Activated CD8-positive, alpha-beta memory T cell treated with anti-CD3 and anti-CD28 coated beads, Interleukin-2, amount 10 ng/mL, durations not matched to agents 7 days and 5 days (primary cell): ENCODE measurements around the gene GPHN. TPM values are rescaled to one million over a fixed set of nuclear protein-coding genes. Genes with fewer than 3 reads are reported as not detected.
"Not testable (repeated sequence)": the region's sequence is repeated elsewhere in the genome, so short reads cannot be mapped to it uniquely, and the experiment has no call there.

Experiments
- ATAC-seq: fragments of 150-1000 bp; cut with Tn5 transposase; one replicate; pipeline ENCODE4 v1.10.0; 2021; ENCODE audit warnings: moderate library complexity
- CTCF ChIA-PET: fragments of 350-600 bp; sonication (Branson Sonifier 250); formaldehyde crosslinking; loops from one replicate; lab custom pipeline; 2021; ENCODE audit warnings: antibody characterized with exemption; lab: Charles Lee
- DNase-seq: peaks from one replicate; pipeline ENCODE4 v3.0.0-alpha.2; 2020
- H3K27ac Mint-ChIP-seq: one replicate; pipeline ENCODE4 v1.8.0; 2021; ENCODE audit warnings: mild to moderate bottlenecking, mixed read lengths
- H3K27me3 Mint-ChIP-seq: one replicate; pipeline ENCODE4 v1.8.0; 2021; ENCODE audit warnings: mixed read lengths
- H3K36me3 Mint-ChIP-seq: one replicate; pipeline ENCODE4 v1.8.0; 2021; ENCODE audit warnings: mild to moderate bottlenecking, mixed read lengths
- H3K4me1 Mint-ChIP-seq: one replicate; pipeline ENCODE4 v1.8.0; 2021; ENCODE audit warnings: mixed read lengths
- H3K4me3 Mint-ChIP-seq: one replicate; pipeline ENCODE4 v1.8.0; 2021; ENCODE audit warnings: mild to moderate bottlenecking, moderate library complexity, mixed read lengths
- H3K9me3 Mint-ChIP-seq: one replicate; pipeline ENCODE4 v1.8.0; 2022; ENCODE audit warnings: low read depth, mixed read lengths
- total RNA-seq, 2 experiments: library from RNA; stranded (reverse); gene quantifications; one replicate each; pipeline ENCODE4 v1.2.3, GENCODE V29; 2021

GPHN gene
- total RNA-seq, 2 experiments from 2014 or later = 11.9 to 22.5 TPM

GRCh38 chr14:66680216-66680615 is 172.3 kb downstream of the GPHN start:
- H3K4me1 Mint-ChIP-seq = no peaks in the 10 kb centered on the region
- no peak overlapping the region for H3K27ac Mint-ChIP-seq
- CTCF ChIA-PET = no interaction called here
- H3K4me3 Mint-ChIP-seq = no peak overlapping the region
- H3K27me3 Mint-ChIP-seq = no peaks in the 10 kb centered on the region
- peaks cover 26% of the 10 kb centered on the region for H3K9me3 Mint-ChIP-seq
- no peak for DNase-seq
- ATAC-seq = no peak
- H3K36me3 Mint-ChIP-seq = peaks cover 3% of the 10 kb centered on the region

- Mint-ChIP-seq H3K9me3 (peaks cover 2% of the 10 kb centered on the region), H3K4me1 (no peaks in the 10 kb centered on the region), H3K4me3 (no peak overlapping the region), H3K27me3 (no peaks in the 10 kb centered on the region), H3K27ac (no peak overlapping the region), H3K36me3 (no peaks in the 10 kb centered on the region)
- CTCF ChIA-PET = no interaction called here
- DNase-seq (no peak), ATAC-seq (no peak)
These were observed 188.4 kb downstream of the GPHN start for GRCh38 chr14:66696326-66696725.

- Mint-ChIP-seq H3K4me3 (no peak overlapping the region), H3K27ac (no peak overlapping the region), H3K36me3 (no peaks in the 10 kb centered on the region), H3K27me3 (no peaks in the 10 kb centered on the region), H3K4me1 (no peaks in the 10 kb centered on the region), H3K9me3 (peaks cover 2% of the 10 kb centered on the region)
- CTCF ChIA-PET = no interaction called here
- no peak for DNase-seq
- no peak for ATAC-seq
These were observed 190.6 kb downstream of the GPHN start for GRCh38 chr14:66698503-66698902.

- no peak for DNase-seq
- CTCF ChIA-PET = no interaction called here
- H3K9me3 Mint-ChIP-seq = peaks cover 2% of the 10 kb centered on the region
- H3K27me3 Mint-ChIP-seq = no peaks in the 10 kb centered on the region
- ATAC-seq = no peak
- no peaks in the 10 kb centered on the region for H3K4me1 Mint-ChIP-seq
- H3K4me3 Mint-ChIP-seq = no peak overlapping the region
- H3K36me3 Mint-ChIP-seq = no peaks in the 10 kb centered on the region
- no peak overlapping the region for H3K27ac Mint-ChIP-seq
These were observed 193.9 kb downstream of the GPHN start for GRCh38 chr14:66701813-66702212.

GRCh38 chr14:66708267-66708666 is 200.3 kb downstream of the GPHN start:
- ATAC-seq (no peak), DNase-seq (no peak)
- no peak overlapping the region for H3K27ac Mint-ChIP-seq
- CTCF ChIA-PET = no interaction called here
- H3K36me3 Mint-ChIP-seq = peaks cover 1% of the 10 kb centered on the region
- H3K9me3 Mint-ChIP-seq = peaks cover under 1% of the 10 kb centered on the region
- H3K4me3 Mint-ChIP-seq = no peak overlapping the region
- H3K27me3 Mint-ChIP-seq = no peaks in the 10 kb centered on the region
- no peaks in the 10 kb centered on the region for H3K4me1 Mint-ChIP-seq

- CTCF ChIA-PET = no interaction called here
- DNase-seq (no peak), ATAC-seq (no peak)
- Mint-ChIP-seq H3K36me3 (peaks cover 3% of the 10 kb centered on the region), H3K4me1 (peaks cover 2% of the 10 kb centered on the region), H3K9me3 (peaks cover 3% of the 10 kb centered on the region), H3K4me3 (no peak overlapping the region), H3K27ac (no peak overlapping the region), H3K27me3 (no peaks in the 10 kb centered on the region)
These were observed 201.3 kb downstream of the GPHN start for GRCh38 chr14:66709291-66709690.

- H3K27me3 Mint-ChIP-seq, H3K36me3 Mint-ChIP-seq, ATAC-seq, H3K4me3 Mint-ChIP-seq, DNase-seq, CTCF ChIA-PET, H3K9me3 Mint-ChIP-seq: not testable (repeated sequence)
- Mint-ChIP-seq H3K4me1 (peaks cover 37% of the 10 kb centered on the region), H3K27ac (peak overlapping the region; percentile 55)
These were observed 206.3 kb downstream of the GPHN start for GRCh38 chr14:66714291-66714690.

GRCh38 chr14:66715313-66715712 is 207.4 kb downstream of the GPHN start:
- ATAC-seq, H3K9me3 Mint-ChIP-seq, H3K36me3 Mint-ChIP-seq, CTCF ChIA-PET, H3K27me3 Mint-ChIP-seq, DNase-seq: not testable (repeated sequence)
- H3K4me1 Mint-ChIP-seq = peaks cover 37% of the 10 kb centered on the region
- H3K27ac Mint-ChIP-seq = peak overlapping the region; percentile 34
- H3K4me3 Mint-ChIP-seq = peak overlapping the region; percentile 38

GRCh38 chr14:66716227-66716626 is 208.3 kb downstream of the GPHN start:
- peaks cover 3% of the 10 kb centered on the region for H3K9me3 Mint-ChIP-seq
- no peak overlapping the region for H3K4me3 Mint-ChIP-seq
- no peak for DNase-seq
- no peak for ATAC-seq
- no peaks in the 10 kb centered on the region for H3K27me3 Mint-ChIP-seq
- H3K36me3 Mint-ChIP-seq = peaks cover 4% of the 10 kb centered on the region
- CTCF ChIA-PET = no interaction called here
- H3K4me1 Mint-ChIP-seq = peaks cover 37% of the 10 kb centered on the region
- H3K27ac Mint-ChIP-seq = no peak overlapping the region

- Mint-ChIP-seq H3K4me3 (no peak overlapping the region), H3K4me1 (peaks cover 37% of the 10 kb centered on the region), H3K27ac (no peak overlapping the region), H3K36me3 (peaks cover 3% of the 10 kb centered on the region), H3K27me3 (no peaks in the 10 kb centered on the region), H3K9me3 (peaks cover 3% of the 10 kb centered on the region)
- DNase-seq (no peak), ATAC-seq (no peak)
- CTCF ChIA-PET = no interaction called here
These were observed 209.7 kb downstream of the GPHN start for GRCh38 chr14:66717561-66718140.

- no peak for DNase-seq
- Mint-ChIP-seq H3K36me3 (peaks cover 10% of the 10 kb centered on the region), H3K4me1 (no peaks in the 10 kb centered on the region), H3K9me3 (peaks cover 10% of the 10 kb centered on the region), H3K4me3 (no peak overlapping the region), H3K27me3 (no peaks in the 10 kb centered on the region), H3K27ac (no peak overlapping the region)
- ATAC-seq = no peak
- CTCF ChIA-PET = no interaction called here
These were observed 217.0 kb downstream of the GPHN start for GRCh38 chr14:66724996-66725395.

GRCh38 chr14:66731298-66731697 is 223.4 kb downstream of the GPHN start:
- H3K4me1 Mint-ChIP-seq, H3K4me3 Mint-ChIP-seq, DNase-seq, ATAC-seq, CTCF ChIA-PET, H3K27me3 Mint-ChIP-seq, H3K27ac Mint-ChIP-seq: not testable (repeated sequence)
- Mint-ChIP-seq H3K36me3 (peaks cover 11% of the 10 kb centered on the region), H3K9me3 (peaks cover 18% of the 10 kb centered on the region)

- H3K36me3 Mint-ChIP-seq = peaks cover 3% of the 10 kb centered on the region
- ATAC-seq (no peak), DNase-seq (no peak)
- no peaks in the 10 kb centered on the region for H3K27me3 Mint-ChIP-seq
- peaks cover 7% of the 10 kb centered on the region for H3K9me3 Mint-ChIP-seq
- no peak overlapping the region for H3K4me3 Mint-ChIP-seq
- H3K4me1 Mint-ChIP-seq = no peaks in the 10 kb centered on the region
- CTCF ChIA-PET = no interaction called here
- no peak overlapping the region for H3K27ac Mint-ChIP-seq
These were observed 227.9 kb downstream of the GPHN start for GRCh38 chr14:66735853-66736252.

GRCh38 chr14:66739826-66740225 is 231.9 kb downstream of the GPHN start:
- no peak overlapping the region for H3K4me3 Mint-ChIP-seq
- CTCF ChIA-PET = no interaction called here
- peaks cover 4% of the 10 kb centered on the region for H3K9me3 Mint-ChIP-seq
- no peaks in the 10 kb centered on the region for H3K27me3 Mint-ChIP-seq
- DNase-seq (no peak), ATAC-seq (no peak)
- no peak overlapping the region for H3K27ac Mint-ChIP-seq
- peaks cover 2% of the 10 kb centered on the region for H3K36me3 Mint-ChIP-seq
- no peaks in the 10 kb centered on the region for H3K4me1 Mint-ChIP-seq

- ATAC-seq (no peak), DNase-seq (no peak)
- Mint-ChIP-seq H3K27ac (no peak overlapping the region), H3K4me3 (no peak overlapping the region), H3K27me3 (no peaks in the 10 kb centered on the region), H3K36me3 (no peaks in the 10 kb centered on the region), H3K9me3 (peaks cover 3% of the 10 kb centered on the region), H3K4me1 (no peaks in the 10 kb centered on the region)
- CTCF ChIA-PET = no interaction called here
These were observed 237.1 kb downstream of the GPHN start for GRCh38 chr14:66745078-66745477.
